GM12864 (cell line): Measurements from ENCODE around the gene C4BPA.

Source experiments
- DNase-seq: peaks from one replicate; pipeline ENCODE4 v3.0.0-alpha.2; 2011; ENCODE audit warnings: low read depth
- H3K4me3 ChIP-seq: 2 replicates; pipeline ENCODE4 v1.5.1; 2011; ENCODE audit warnings: mild to moderate bottlenecking, low read depth, low read length, control low read depth
- CTCF ChIP-seq: IDR thresholded peaks from 2 replicates; pipeline ENCODE4 v1.5.1; 2011; ENCODE audit warnings: low read depth, mild to moderate bottlenecking, moderate library complexity, low read length, control low read depth, inconsistent platforms; ENCODE audit errors: missing control alignments

Gene C4BPA

GRCh38 chr1:207152792-207153468 is 48.9 kb downstream of the C4BPA start:
- TF ChIP-seq CTCF, result no peak
- DNase-seq, result no peak
- no peak overlapping the region for H3K4me3 ChIP-seq

GRCh38 chr1:207155028-207155427 is 51.0 kb downstream of the C4BPA start:
- DNase-seq, result no peak
- no peak for TF ChIP-seq CTCF
- no peak overlapping the region for H3K4me3 ChIP-seq

- DNase-seq, result no peak
- no peak overlapping the region for H3K4me3 ChIP-seq
- TF ChIP-seq CTCF, result no peak
Measured at GRCh38 chr1:207156095-207156494, 52.1 kb downstream of the C4BPA start.

- no peak for TF ChIP-seq CTCF
- H3K4me3 ChIP-seq, result no peak overlapping the region
- no peak for DNase-seq
Measured at GRCh38 chr1:207156826-207157225, 52.8 kb downstream of the C4BPA start.

- no peak for DNase-seq
- no peak for TF ChIP-seq CTCF
- no peak overlapping the region for H3K4me3 ChIP-seq
Measured at GRCh38 chr1:207164086-207164485, 60.1 kb downstream of the C4BPA start.

GRCh38 chr1:207172321-207172720 is 68.3 kb downstream of the C4BPA start:
- DNase-seq, result no peak
- no peak overlapping the region for H3K4me3 ChIP-seq
- TF ChIP-seq CTCF, result no peak

GRCh38 chr1:207172885-207173284 is 68.9 kb downstream of the C4BPA start:
- DNase-seq, result no peak
- H3K4me3 ChIP-seq, result no peak overlapping the region
- no peak for TF ChIP-seq CTCF
